Endometrial microvascular endothelial cells (primary cell): ENCODE data around the gene STARD8. TPM values are rescaled to one million over a fixed set of nuclear protein-coding genes. Genes with fewer than 3 reads are reported as not detected.
"Not testable (repeated sequence)": the region's sequence is repeated elsewhere in the genome, so short reads cannot be mapped to it uniquely, and the experiment has no call there.

Experiments
- in situ Hi-C: cut with HindIII; loops from 2 replicates; pipeline ENCODE4 v1.10.0; 2017; ENCODE audit warnings: low sequenced_read_pairs, low pct_unique_long_range_greater_than_20kb; ENCODE audit errors: inconsistent ontology term
- total RNA-seq: library from RNA; depleted of rRNA; stranded (reverse); fragments of >200 nt; gene quantifications from one replicate; pipeline ENCODE4 v1.2.3, GENCODE V29; 2015; ENCODE audit errors: inconsistent ontology term

STARD8 gene
- total RNA-seq = 6.0 TPM

GRCh38 chrX:68647156-68647957 is at the start of gene STARD8:
STARD8 (plus strand) TSS chrX:68647666; CDS start chrX:68647883, 217 bp downstream.
- in situ Hi-C loops = no loop called here

- in situ Hi-C loops = no loop called here
Measured at GRCh38 chrX:68598841-68599240, 48.6 kb upstream of the STARD8 start.

GRCh38 chrX:68599256-68600152 is 48.0 kb upstream of the STARD8 start:
- in situ Hi-C loops = no loop called here

GRCh38 chrX:68604216-68604615 is 43.2 kb upstream of the STARD8 start:
- in situ Hi-C loops = not testable (repeated sequence)

GRCh38 chrX:68614733-68615132 is 32.7 kb upstream of the STARD8 start:
- in situ Hi-C loops = not testable (repeated sequence)

GRCh38 chrX:68627986-68628385 is 19.5 kb upstream of the STARD8 start:
- in situ Hi-C loops = no loop called here

GRCh38 chrX:68629936-68630335 is 17.5 kb upstream of the STARD8 start:
- in situ Hi-C loops = not testable (repeated sequence)

- in situ Hi-C loops = no loop called here
Measured at GRCh38 chrX:68631336-68631735, 16.1 kb upstream of the STARD8 start.

GRCh38 chrX:68632491-68632890 is 15.0 kb upstream of the STARD8 start:
- in situ Hi-C loops = no loop called here

- in situ Hi-C loops = no loop called here
Measured at GRCh38 chrX:68633981-68634380, 13.5 kb upstream of the STARD8 start.

- in situ Hi-C loops = no loop called here
Measured at GRCh38 chrX:68634649-68635227, 12.7 kb upstream of the STARD8 start.

- in situ Hi-C loops = no loop called here
Measured at GRCh38 chrX:68640661-68641060, 6.8 kb upstream of the STARD8 start.

GRCh38 chrX:68644861-68645260 is 2.6 kb upstream of the STARD8 start:
- in situ Hi-C loops = no loop called here

GRCh38 chrX:68646421-68646820 is 1.0 kb upstream of the STARD8 start:
- in situ Hi-C loops = no loop called here

- in situ Hi-C loops = no loop called here
Measured at GRCh38 chrX:68648960-68649359, 1.5 kb downstream of the STARD8 start.

GRCh38 chrX:68650491-68650890 is 3.0 kb downstream of the STARD8 start:
- in situ Hi-C loops = no loop called here

GRCh38 chrX:68651110-68651509 is 3.6 kb downstream of the STARD8 start:
- in situ Hi-C loops = no loop called here

GRCh38 chrX:68652326-68653170 is 5.1 kb downstream of the STARD8 start:
- in situ Hi-C loops = no loop called here

GRCh38 chrX:68654693-68655092 is 7.2 kb downstream of the STARD8 start:
- in situ Hi-C loops = no loop called here
